ENCODE data around the gene UTF1.
"Not testable (repeated sequence)": the region's sequence is repeated elsewhere in the genome, so short reads cannot be mapped to it uniquely, and the experiment has no call there.

Gene UTF1

GRCh38 chr10:133229265-133230043, 563 bp upstream of the UTF1 start:
- DNase-seq (ENCODE audit: low read depth), result no peak

GRCh38 chr10:133230387-133231195, 574 bp downstream of the UTF1 start:
- no peak for DNase-seq (ENCODE audit: low read depth)

GRCh38 chr10:133231244-133231945, 1.4 kb downstream of the UTF1 start:
- no peak for DNase-seq (ENCODE audit: low read depth)

- no peak for DNase-seq (ENCODE audit: low read depth)
Observed at GRCh38 chr10:133231946-133232574, 2.0 kb downstream of the UTF1 start.

- not testable (repeated sequence) for DNase-seq (ENCODE audit: low read depth)
Observed at GRCh38 chr10:133234796-133235195, 4.8 kb downstream of the UTF1 start.

GRCh38 chr10:133235265-133235855, 5.3 kb downstream of the UTF1 start:
- no peak for DNase-seq (ENCODE audit: low read depth)

- no peak for DNase-seq (ENCODE audit: low read depth)
Observed at GRCh38 chr10:133235932-133236331, 5.9 kb downstream of the UTF1 start.

GRCh38 chr10:133236401-133237240, 6.6 kb downstream of the UTF1 start:
- no peak for DNase-seq (ENCODE audit: low read depth)

- no peak for DNase-seq (ENCODE audit: low read depth)
Observed at GRCh38 chr10:133237241-133237587, 7.2 kb downstream of the UTF1 start.

GRCh38 chr10:133237588-133238465, 7.8 kb downstream of the UTF1 start, which contains the start of gene VENTX:
TSS of gene VENTX (plus strand) at chr10:133237855. CDS start at chr10:133237915, 60 bp downstream.
- no peak for DNase-seq (ENCODE audit: low read depth)

- DNase-seq (ENCODE audit: low read depth), result no peak
Observed at GRCh38 chr10:133238466-133238804, 8.4 kb downstream of the UTF1 start.

GRCh38 chr10:133239990-133240389, 10.0 kb downstream of the UTF1 start:
- no peak for DNase-seq (ENCODE audit: low read depth)

GRCh38 chr10:133241501-133242205, 11.6 kb downstream of the UTF1 start:
- no peak for DNase-seq (ENCODE audit: low read depth)

- DNase-seq (ENCODE audit: low read depth), result no peak
Observed at GRCh38 chr10:133242611-133243356, 12.8 kb downstream of the UTF1 start.

GRCh38 chr10:133243593-133243992, 13.6 kb downstream of the UTF1 start:
- no peak for DNase-seq (ENCODE audit: low read depth)

GRCh38 chr10:133245439-133246235, 15.6 kb downstream of the UTF1 start:
- DNase-seq (ENCODE audit: low read depth), result no peak

- no peak for DNase-seq (ENCODE audit: low read depth)
Observed at GRCh38 chr10:133246236-133246626, 16.2 kb downstream of the UTF1 start.

All from fibroblast of the conjunctiva (primary cell).